HG03565 (cell line): ENCODE measurements around the gene ZSWIM3.
A peak's percentile ranks its signal among the peaks of the same experiment; 100 is the strongest.
"Not testable (repeated sequence)": the region's sequence is repeated elsewhere in the genome, so short reads cannot be mapped to it uniquely, and the experiment has no call there.

ENCODE experiments used
- ATAC-seq: cut with Tn5 transposase; IDR thresholded peaks from one replicate; pipeline ENCODE4 v1.9.1; 2021; ENCODE audit warnings: mild to moderate bottlenecking, moderate library complexity; ENCODE audit not compliant: unreplicated experiment

The ZSWIM3 gene

DNA sequence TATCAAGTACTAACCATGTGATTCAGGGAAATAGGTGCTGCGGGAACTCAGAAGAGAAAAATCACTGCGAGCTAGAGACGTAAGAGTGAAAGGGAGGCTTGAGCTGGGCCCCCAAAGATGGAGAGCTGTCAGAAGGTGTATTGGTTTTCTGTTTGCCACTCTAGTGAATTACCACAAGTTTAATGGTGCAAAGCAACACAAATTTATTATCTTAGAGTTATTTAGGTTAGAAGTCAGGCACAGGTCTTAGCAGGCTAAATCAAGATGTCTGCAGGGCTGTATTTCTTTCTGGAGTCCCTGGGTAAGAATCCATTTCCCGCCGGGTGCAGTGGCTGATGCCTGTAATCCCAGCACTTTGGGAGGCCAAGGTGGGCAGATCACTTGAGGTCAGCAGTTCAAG lies 2.5 kb downstream of the ZSWIM3 start:
- ATAC-seq: no peak

GRCh38 chr20:45860560-45861220 lies 3.3 kb downstream of the ZSWIM3 start:
- ATAC-seq: no peak

GRCh38 chr20:45861221-45862075 lies 4.0 kb downstream of the ZSWIM3 start:
- ATAC-seq: no peak

DNA sequence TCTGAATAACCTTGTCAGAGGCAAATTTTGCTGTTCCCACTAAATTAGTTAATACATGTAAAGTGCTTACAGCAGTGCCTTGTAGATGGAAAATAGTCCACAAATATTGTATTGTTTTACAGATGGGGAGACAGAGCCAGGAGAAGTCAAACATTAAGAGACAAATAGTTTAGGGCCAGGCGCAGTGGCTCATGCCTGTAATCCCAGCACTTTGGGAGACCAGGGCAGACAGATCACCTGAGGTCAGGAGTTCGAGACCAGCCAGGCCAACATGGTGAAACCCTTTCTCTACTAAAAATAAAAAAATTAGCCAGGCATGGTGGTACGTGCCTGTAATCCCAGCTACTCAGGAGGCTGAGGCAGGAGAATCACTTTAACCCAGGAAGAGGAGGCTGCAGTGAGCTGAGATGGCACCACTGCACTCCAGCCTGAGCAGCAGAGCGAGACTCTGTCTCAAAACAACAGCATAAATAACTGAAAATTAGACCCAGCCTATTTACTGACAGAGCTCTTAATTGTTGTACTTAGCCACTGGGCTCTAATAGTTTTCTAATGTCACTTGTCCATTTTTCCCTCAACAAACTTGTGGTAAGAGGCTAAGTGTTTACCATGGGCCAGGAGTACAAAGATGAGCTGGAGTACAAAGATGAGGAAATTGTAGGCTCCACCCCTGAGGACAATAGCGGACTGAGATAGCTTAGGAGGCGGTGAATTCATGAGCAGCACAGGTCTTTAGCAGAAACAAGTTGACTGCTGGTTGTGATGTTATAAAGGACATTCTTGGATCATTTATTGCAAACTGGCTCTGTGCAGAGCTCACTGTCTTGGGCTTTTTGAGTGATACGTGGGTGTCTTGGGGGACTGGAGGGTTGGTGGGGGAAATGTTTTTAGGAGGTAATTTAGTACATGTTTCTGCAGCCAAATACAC lies 6.4 kb downstream of the ZSWIM3 start:
- no peak for ATAC-seq

- no peak for ATAC-seq
These were observed 9.0 kb downstream of the ZSWIM3 start for GRCh38 chr20:45866454-45866853.

DNA sequence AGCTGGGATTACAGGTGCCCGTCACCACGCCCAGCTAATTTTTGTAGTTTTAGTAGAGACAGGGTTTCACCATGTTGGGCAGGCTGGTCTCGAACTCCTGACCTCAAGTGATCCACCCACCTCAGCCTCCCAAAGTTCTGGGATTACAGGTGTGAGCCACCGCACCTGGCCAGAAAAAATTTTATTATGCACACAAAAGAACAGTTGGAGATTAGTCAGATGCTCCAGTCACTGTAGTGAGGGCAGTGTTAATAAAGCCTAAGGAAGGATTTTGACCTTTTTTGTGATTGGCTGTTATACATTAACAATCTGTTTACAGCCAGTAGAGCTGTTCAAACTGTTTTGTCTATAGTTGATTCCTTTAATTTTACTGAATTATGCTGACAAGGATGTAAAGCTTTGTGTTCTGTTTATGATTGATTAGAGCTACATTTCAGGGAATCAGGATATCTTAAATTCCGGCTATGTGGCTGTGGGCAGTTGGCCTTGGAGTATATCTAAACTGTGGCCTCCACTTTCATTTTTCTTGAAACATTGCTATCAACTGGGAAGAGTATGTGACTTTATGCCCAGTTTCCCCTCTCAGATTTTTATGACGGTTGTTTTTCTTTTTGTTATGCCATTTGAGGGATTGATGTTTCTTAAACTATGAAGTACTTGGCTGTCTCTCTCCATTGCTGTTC lies 9.9 kb downstream of the ZSWIM3 start:
- ATAC-seq: no peak

- ATAC-seq: no peak
These were observed 10.4 kb downstream of the ZSWIM3 start for GRCh38 chr20:45867819-45868176.

GRCh38 chr20:45872626-45873025 lies 15.2 kb downstream of the ZSWIM3 start:
- no peak for ATAC-seq

DNA sequence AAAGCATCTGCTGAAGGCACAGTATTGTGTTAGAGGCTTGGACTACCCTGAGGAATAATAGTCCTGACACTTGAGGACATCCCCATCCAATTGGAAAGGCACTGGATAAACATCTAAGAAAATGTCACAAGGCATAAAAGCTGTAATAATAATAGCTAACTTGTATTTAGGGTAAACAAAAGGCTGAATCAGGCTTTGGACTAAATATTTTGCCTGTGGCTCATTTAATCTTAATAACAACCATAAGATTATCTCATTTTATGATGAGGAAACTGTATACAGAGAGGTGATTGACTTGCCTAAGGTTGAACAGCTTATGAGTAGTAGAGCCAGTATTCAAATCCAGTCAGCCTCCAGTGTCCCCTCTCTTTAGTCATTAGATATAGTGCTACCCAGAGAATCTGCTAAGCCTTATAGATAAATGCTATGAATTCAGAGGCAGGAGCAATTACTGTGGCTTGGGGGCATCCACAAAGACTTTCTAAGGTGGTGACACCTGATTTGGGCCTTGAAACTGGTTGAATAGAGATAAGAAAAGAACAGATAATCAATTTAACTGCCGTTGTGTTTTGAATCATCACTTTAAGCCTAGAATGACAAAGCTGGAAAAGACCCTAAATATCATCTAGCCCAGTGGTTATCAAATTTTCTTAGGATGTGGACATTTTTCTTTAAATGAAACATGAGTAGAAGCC lies 16.1 kb downstream of the ZSWIM3 start:
- ATAC-seq: no peak

DNA sequence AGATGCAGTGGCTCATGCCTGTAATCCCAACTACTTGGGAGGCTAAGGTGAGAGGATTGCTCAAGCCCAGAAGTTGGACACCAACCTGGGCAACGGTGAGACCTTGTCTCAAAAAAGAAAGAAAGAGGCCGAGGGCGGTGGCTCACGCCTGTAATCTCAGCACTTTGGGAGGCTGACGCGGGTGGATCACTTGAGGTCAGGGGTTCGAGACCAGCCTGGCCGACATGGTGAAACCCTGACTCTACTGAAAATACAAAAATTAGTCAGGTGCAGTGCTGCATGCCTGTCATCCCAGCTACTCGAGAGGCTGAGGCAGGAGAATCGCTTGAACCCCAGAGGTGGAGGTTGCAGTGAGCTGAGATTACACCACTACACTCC lies 16.7 kb downstream of the ZSWIM3 start:
- not testable (repeated sequence) for ATAC-seq

GRCh38 chr20:45874576-45874975 lies 17.2 kb downstream of the ZSWIM3 start:
- no peak for ATAC-seq

- no peak for ATAC-seq
These were observed 20.8 kb downstream of the ZSWIM3 start for GRCh38 chr20:45878076-45878761.

- peak; percentile 96 for ATAC-seq
These were observed 23.8 kb downstream of the ZSWIM3 start, which contains the start of gene ZSWIM1 for GRCh38 chr20:45880988-45881788. ZSWIM1 (plus strand) TSS chr20:45881227; CDS start chr20:45882593, 1,366 bp downstream.

GRCh38 chr20:45882469-45883099 lies 25.2 kb downstream of the ZSWIM3 start:
- ATAC-seq: no peak

DNA sequence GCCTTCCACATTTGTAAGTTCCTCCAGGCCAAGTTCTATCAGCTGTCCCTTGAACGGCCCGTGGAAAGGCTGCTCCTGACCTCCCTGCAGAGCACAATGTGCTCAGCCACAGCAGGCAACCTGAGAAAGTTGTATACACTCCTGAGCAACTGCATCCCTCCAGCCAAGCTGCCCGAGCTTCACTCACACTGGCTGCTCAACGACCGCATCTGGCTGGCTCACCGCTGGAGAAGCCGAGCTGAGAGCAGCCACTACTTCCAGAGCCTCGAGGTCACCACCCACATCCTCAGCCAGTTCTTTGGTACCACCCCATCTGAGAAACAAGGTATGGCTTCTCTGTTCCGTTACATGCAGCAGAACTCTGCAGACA lies 25.7 kb downstream of the ZSWIM3 start:
- ATAC-seq: no peak

GRCh38 chr20:45886590-45887345 lies 29.4 kb downstream of the ZSWIM3 start:
- ATAC-seq: no peak

DNA sequence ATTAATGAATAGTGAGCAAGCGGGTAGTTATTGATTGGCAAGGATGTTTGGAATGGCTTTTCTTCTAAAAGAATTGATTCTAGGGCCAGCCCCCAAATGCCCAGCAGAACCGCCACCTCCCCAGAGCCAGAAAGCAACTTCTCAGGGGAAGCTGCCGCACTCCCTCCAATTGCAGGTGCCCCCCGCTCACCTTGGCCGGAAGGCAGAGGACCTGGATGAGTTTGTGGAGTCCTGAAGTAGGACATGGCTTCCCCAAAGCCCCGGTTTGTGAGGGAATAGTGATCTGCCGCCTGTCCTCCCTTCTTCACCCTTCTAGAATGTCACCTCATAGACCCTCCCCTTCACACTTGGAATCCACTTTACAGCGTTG lies 29.9 kb downstream of the ZSWIM3 start, which contains the start of gene SPATA25:
Gene SPATA25 (minus strand): TSS at position 277 of the 370 bp plus-strand sequence. CDS start 32 bp downstream, at position 245.
- no peak for ATAC-seq
